GM12872 (cell line): Measurements from ENCODE around the gene SULT2B1.

ENCODE experiments used
- TF ChIP-seq, protein P1 (sequence below): IDR thresholded peaks from 3 replicates; pipeline ENCODE4 v1.5.1; 2011; ENCODE audit warnings: low read depth, mild to moderate bottlenecking, low read length, moderate library complexity; ENCODE audit not compliant: insufficient read depth

SULT2B1 gene

DNA sequence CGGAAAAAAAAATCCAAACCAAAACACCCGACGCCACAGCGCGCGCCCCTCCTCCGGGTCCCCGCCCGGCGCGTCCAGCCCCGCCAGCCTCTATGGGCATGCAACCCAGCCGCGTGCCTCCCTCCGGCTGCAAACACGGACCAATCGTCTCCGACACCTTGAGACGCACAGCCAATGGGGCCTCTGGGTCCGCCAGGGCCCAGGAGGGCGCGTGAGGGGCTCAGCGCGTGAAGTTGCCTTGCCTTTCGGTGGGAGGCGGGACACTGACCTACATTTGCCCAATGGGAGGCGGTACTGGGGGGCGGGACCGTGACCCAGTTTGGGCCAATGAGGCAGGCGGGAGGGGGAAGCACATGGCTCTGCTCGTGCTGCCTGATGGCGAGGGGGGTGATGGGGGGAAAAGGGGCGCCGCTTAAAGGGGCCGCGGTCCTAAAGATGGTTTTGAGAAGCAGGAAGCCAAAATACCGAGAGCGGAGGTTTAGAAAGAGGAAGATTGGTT is 85.5 kb downstream of the SULT2B1 start:
- TF ChIP-seq, protein P1, sequence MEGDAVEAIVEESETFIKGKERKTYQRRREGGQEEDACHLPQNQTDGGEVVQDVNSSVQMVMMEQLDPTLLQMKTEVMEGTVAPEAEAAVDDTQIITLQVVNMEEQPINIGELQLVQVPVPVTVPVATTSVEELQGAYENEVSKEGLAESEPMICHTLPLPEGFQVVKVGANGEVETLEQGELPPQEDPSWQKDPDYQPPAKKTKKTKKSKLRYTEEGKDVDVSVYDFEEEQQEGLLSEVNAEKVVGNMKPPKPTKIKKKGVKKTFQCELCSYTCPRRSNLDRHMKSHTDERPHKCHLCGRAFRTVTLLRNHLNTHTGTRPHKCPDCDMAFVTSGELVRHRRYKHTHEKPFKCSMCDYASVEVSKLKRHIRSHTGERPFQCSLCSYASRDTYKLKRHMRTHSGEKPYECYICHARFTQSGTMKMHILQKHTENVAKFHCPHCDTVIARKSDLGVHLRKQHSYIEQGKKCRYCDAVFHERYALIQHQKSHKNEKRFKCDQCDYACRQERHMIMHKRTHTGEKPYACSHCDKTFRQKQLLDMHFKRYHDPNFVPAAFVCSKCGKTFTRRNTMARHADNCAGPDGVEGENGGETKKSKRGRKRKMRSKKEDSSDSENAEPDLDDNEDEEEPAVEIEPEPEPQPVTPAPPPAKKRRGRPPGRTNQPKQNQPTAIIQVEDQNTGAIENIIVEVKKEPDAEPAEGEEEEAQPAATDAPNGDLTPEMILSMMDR: no peak

DNA sequence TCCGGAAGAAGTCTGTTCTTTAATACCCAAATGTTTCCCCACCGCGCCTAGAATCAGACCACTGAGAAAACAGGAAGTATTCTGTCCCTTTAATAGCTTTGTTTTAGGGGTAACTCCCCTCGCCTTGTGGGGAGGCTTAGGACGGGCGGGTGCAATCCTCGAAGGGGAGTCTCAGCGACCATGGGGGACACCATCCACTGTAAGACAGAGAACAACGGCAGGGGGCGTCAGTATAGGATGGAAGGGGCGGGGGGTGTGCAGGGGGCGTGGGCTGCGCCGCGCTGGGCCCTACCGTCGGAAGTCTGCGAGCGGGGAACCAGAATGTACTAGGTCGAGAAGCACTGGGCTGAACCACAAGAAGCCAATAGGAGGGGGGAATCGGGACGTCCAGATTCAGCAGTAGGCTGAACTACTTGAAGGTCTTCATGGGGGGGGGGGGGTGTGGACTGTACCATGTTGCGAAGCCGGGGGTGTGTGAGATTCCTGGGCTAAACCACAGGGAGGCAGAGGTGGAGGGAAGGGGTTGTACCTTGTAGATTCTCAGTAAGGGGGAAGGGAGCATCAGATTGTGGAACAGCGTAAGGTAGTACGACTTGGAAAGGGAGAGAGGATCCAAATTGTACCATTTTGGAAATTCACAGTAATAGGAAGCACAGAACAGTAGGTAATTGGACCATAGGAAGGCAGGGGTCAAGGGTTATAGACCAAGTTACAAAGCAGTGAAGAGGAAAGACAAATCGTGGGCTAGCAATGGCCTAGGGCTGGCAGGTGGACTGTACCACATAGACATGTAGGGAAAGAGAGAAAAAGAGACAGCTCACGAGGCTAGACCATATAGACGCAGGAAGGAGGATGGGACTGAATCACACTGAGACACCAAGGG is 86.2 kb downstream of the SULT2B1 start:
- TF ChIP-seq, protein P1: no peak

DNA sequence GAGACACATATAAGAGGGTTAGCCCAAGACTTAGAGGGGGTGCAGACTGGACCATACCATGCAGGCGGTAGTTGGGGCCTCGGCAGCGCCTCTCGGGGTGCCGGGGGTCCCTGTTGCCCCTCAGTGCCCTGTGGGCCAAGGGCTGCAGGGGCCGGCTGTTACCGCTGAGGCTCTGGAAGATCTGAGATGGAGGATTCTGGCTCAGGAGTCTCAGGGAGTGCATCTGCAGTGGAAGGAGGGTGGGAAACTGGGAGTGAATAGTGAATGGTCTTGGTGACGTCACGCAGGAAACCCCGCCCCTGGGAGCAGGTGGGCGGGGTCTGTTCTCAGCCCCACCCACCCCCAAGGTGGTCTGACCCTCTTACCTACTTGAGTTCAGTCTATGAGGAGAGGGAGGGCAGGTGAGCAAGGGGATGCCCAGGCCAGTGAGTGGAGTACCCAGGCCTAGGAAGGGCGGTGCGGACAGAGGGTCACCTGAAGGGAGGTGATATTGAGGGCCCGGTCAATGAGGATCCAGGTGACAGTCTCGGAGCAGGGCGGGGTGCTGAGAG is 86.9 kb downstream of the SULT2B1 start:
- TF ChIP-seq, protein P1: no peak

DNA sequence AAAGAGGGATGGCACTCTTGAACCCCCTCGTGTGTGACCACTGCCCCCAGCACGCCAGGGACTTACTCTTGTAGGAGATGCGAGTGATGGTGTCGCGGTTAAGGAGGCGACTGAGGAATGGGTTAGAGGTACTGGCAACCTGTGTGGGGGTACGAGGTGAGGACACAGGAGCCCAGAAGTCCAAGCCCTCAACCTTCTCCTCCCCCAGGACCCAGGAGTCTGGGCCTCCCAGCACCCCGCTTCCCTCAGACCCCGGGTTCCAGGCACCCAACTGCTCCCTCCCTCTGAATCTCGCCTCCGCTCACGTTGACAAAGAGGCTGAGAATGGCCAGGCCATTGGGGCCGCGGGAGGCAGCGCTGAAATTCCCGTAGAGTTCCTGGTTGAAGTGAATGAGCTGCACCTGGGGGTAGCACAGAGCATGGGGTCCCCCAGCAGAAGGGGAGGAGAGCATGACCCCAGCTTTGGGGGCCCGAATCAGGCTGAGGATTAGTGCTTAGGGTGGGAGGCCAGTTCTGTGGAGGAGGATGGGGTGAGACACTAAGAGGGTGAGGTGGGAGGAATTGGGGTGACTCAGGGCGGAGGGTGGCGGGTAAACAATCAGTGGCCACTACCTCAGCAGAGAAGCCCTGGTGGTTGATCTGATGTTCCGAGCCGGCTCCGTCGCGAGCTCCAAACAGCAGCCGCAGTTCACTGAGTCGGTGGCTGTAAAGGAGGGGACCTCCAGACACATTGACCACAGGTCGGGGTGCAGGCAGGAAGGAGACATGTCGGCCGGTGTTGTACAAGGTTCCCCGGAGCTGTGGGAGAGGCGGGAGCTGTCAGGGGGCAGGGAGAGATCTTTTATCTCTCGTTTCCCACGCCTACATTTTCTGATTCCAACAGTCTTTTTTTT is 87.8 kb downstream of the SULT2B1 start:
- TF ChIP-seq, protein P1: no peak

DNA sequence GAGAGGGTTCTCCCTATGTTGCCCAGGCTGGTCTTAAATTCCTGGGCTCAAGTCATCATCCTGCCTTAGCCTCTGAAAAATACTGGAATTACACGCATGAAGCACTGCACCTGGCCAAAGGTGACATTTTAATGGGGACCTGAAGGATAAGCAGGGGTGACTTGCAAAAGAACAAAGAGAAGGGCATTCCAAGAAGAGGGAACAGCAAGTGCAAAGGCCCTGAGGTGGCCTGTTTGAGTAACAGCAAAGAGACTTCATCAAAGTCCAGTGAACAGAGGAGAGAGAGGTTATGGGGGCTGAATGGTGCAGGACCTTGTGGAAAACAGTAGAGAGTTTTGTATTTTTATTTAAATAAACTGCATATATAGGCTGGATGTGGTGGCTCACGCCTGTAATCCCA is 89.9 kb downstream of the SULT2B1 start:
- TF ChIP-seq, protein P1: no peak

DNA sequence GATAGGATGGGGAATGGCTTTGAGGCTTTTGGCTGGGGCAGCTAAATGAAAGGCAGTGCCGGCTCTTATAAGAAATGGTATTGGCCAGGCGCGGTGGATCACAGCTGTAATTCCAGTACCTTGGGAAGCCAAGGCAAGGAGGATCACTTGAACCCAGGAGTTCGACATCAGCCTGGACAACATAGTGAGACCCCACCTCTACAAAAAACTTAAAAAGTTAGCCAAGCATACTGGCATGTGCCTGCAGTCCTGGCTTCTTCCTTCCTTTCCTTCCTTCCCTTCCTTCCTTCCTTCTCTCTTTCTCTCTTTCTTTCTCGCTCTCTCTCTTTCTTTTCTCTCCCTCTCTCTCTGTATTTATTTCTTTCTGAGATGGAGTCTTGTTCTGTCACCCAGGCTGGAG is 90.9 kb downstream of the SULT2B1 start:
- TF ChIP-seq, protein P1: no peak

DNA sequence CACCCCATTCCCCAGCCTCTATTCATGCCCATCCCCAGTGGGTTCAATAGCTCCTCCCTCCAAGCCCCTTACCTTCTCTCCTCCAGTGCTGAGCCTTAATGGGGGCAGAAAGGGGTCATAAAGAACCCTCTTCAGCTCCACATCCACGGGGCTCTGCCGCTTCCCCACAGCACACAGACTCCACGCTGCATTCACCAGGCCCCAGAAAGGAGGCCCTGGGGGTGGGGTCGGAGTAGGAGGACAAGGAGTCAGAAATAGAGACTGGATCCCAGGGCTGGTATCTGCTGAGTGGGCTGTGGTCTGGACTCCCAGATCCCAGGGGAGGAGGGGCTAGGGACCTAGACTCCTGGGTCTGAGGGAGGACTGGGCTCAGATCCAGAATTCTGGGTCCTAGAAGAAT is 92.4 kb downstream of the SULT2B1 start:
- TF ChIP-seq, protein P1: no peak
